Activated CD8-positive, alpha-beta T cell treated with anti-CD3 and anti-CD28 coated beads for 36 hours (primary cell): ENCODE measurements around the gene PRADC1. TPM values are rescaled to one million over a fixed set of nuclear protein-coding genes. Genes with fewer than 3 reads are reported as not detected.

ENCODE experiments used
- ATAC-seq: fragments of 200-7000 bp; cut with Tn5 transposase; one replicate; pipeline ENCODE4 v1.10.0; 2021; ENCODE audit warnings: mild to moderate bottlenecking, moderate library complexity
- CTCF ChIA-PET: fragments of 350-600 bp; sonication (Branson Sonifier 250); formaldehyde crosslinking; loops from one replicate; lab custom pipeline; 2021; ENCODE audit warnings: antibody characterized with exemption; lab: Charles Lee
- POLR2A ChIA-PET: fragments of 350-600 bp; sonication (Branson Sonifier 250); formaldehyde crosslinking; loops from one replicate; lab custom pipeline; 2021; ENCODE audit warnings: antibody characterized with exemption; lab: Charles Lee
- DNase-seq: peaks from one replicate; pipeline ENCODE4 v3.0.0-alpha.2; 2020
- H3K27ac Mint-ChIP-seq: one replicate; pipeline ENCODE4 v1.8.0; 2021; ENCODE audit warnings: mild to moderate bottlenecking, mixed read lengths
- H3K27me3 Mint-ChIP-seq: one replicate; pipeline ENCODE4 v1.8.0; 2021; ENCODE audit warnings: mixed read lengths
- H3K36me3 Mint-ChIP-seq: one replicate; pipeline ENCODE4 v1.8.0; 2021; ENCODE audit warnings: low read depth, mixed read lengths
- H3K4me1 Mint-ChIP-seq: one replicate; pipeline ENCODE4 v1.8.0; 2021; ENCODE audit warnings: low read depth, mixed read lengths
- H3K4me3 Mint-ChIP-seq: one replicate; pipeline ENCODE4 v1.8.0; 2021; ENCODE audit warnings: mild to moderate bottlenecking, moderate library complexity, mixed read lengths
- H3K9me3 Mint-ChIP-seq: one replicate; pipeline ENCODE4 v1.8.0; 2021; ENCODE audit warnings: mixed read lengths
- intact Hi-C: fragments of 100-400 bp; cut with micrococcal nuclease; formaldehyde crosslinking; loops from one replicate; pipeline ENCODE4 v1.10.0; 2022
- total RNA-seq, 2 experiments: library from RNA; stranded (reverse); gene quantifications; one replicate each; pipeline ENCODE4 v1.2.3, GENCODE V29; 2021
- TF ChIP-seq, protein P1 (sequence below): fragments of 200-600 bp; IDR thresholded peaks from one replicate; pipeline ENCODE4 v1.8.0; 2022; ENCODE audit warnings: antibody characterized with exemption, mild to moderate bottlenecking

PRADC1 gene
- total RNA-seq, result 10 to 100 TPM; 12.4 to 16.2 TPM

DNA sequence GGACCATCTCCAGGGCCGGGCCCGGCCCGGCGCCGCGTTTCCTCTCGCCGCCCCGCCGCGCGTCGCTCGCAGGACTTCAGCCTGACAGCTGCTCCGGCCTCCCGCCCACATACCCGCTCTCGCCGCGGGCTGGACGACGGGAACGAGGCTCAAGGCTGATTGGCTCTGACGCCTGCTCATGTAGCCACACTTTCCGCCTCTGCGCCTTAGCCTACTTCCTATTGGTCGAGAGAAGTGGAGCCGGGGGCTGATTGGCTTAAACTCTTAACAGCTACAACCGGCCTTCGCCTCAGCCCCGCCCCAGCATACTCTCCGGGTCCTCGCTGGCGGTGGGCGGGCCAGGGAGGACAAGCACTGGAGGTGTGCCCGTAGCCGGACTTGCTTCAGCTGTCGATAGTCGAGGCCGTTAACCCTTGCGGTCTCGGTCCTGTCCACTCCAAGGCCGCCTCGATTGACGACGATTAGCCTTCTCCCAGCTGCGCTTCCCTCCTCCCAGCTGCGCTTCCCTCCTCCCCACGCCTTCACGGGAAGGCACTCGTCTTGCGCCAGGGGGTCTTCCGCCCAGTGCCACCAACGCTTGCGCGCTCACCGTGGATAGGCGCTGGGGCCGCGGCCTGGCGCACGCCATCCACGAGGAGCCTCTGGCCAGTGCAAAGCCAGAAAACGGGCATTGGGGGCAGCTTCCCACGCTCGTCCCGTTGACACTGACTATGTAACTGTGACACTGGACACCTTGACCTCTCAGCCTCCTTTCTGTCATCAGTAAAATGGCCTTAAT, at the start of gene PRADC1:
TSS of gene PRADC1 (minus strand) at position 86 of the 778 bp plus-strand sequence. CDS start at position 7, 79 bp downstream.
- ChIA-PET POLR2A (interaction anchor here (0.8 to 9.9 kb wide), 25 partner anchors 11 to 1222 kb away, joined by 3 to 108 read pairs (median 5); partner anchors contain the start of genes FBXO41 and SMYD5), CTCF (interaction anchor here (0.9 to 7.3 kb wide), 10 partner anchors 9 to 127 kb away, joined by 3 to 53 read pairs (median 4); partner anchors contain the start of gene SMYD5)
- Mint-ChIP-seq H3K9me3 (no peaks in the 10 kb centered on the region), H3K36me3 (peaks cover 36% of the 10 kb centered on the region), H3K27me3 (no peaks in the 10 kb centered on the region), H3K27ac (peak within 1 kb of the TSS; percentile 95), H3K4me3 (peak within 1 kb of the TSS; percentile 99), H3K4me1 (peaks cover 29% of the 10 kb centered on the region)
- DNase-seq, result peak; percentile 98
- intact Hi-C loops, result loop anchor here (5.0 kb wide), 1 partner anchor 59 kb away; the partner anchor contains the start of gene EGR4
- peak; percentile 90 for ATAC-seq
- TF ChIP-seq, protein P1, sequence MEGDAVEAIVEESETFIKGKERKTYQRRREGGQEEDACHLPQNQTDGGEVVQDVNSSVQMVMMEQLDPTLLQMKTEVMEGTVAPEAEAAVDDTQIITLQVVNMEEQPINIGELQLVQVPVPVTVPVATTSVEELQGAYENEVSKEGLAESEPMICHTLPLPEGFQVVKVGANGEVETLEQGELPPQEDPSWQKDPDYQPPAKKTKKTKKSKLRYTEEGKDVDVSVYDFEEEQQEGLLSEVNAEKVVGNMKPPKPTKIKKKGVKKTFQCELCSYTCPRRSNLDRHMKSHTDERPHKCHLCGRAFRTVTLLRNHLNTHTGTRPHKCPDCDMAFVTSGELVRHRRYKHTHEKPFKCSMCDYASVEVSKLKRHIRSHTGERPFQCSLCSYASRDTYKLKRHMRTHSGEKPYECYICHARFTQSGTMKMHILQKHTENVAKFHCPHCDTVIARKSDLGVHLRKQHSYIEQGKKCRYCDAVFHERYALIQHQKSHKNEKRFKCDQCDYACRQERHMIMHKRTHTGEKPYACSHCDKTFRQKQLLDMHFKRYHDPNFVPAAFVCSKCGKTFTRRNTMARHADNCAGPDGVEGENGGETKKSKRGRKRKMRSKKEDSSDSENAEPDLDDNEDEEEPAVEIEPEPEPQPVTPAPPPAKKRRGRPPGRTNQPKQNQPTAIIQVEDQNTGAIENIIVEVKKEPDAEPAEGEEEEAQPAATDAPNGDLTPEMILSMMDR, result no peak

- H3K4me3 Mint-ChIP-seq, result no peak overlapping the region
- peak overlapping the region; percentile 6 for H3K27ac Mint-ChIP-seq
- CTCF ChIA-PET, result interaction anchor here (3.3 kb wide), 1 partner anchor 9 kb away, joined by 15 read pairs; no protein-coding TSS in a partner anchor
- H3K36me3 Mint-ChIP-seq, result peaks cover 41% of the 10 kb centered on the region
- no peaks in the 10 kb centered on the region for H3K9me3 Mint-ChIP-seq
- peaks cover 38% of the 10 kb centered on the region for H3K4me1 Mint-ChIP-seq
- DNase-seq, result no peak
- TF ChIP-seq, protein P1, result no peak
- intact Hi-C loops, result no loop called here
- ATAC-seq, result no peak
- POLR2A ChIA-PET, result interaction anchor here (1.0 to 1.6 kb wide), 4 partner anchors 12 to 48 kb away, joined by 3 to 5 read pairs (median 4); partner anchors contain the start of genes CCT7, EGR4 and PRADC1
- no peaks in the 10 kb centered on the region for H3K27me3 Mint-ChIP-seq
Observed at GRCh38 chr2:73281244-73281643, 48.2 kb upstream of the PRADC1 start.

DNA sequence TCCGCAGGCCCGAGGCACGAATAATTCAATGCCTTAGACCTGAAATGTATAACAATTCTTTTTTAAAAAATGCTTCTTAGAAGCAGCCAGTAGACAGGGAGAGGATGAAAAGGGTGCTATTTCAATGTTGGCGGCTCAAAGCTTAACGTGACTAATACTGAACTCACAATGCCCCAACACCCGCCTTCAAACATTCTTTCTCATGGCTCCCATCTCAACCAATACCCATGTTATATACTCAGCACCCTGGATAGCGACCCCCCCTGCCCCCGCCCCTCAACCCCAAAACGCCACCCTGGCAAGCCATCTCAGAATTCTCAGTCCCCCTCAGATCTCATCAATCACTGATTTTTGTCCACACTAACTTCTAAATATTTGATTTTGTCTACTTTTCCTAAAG, 46.8 kb upstream of the PRADC1 start:
- DNase-seq (no peak), ATAC-seq (no peak)
- no peaks in the 10 kb centered on the region for H3K9me3 Mint-ChIP-seq
- H3K4me3 Mint-ChIP-seq, result no peak overlapping the region
- no peaks in the 10 kb centered on the region for H3K27me3 Mint-ChIP-seq
- POLR2A ChIA-PET, result interaction anchor here (0.7 to 1.8 kb wide), 3 partner anchors 8 to 45 kb away, joined by 3 to 7 read pairs (median 3); no protein-coding TSS in a partner anchor
- TF ChIP-seq, protein P1, result no peak
- intact Hi-C loops, result no loop called here
- peaks cover 46% of the 10 kb centered on the region for H3K36me3 Mint-ChIP-seq
- no peak overlapping the region for H3K27ac Mint-ChIP-seq
- H3K4me1 Mint-ChIP-seq, result peaks cover 26% of the 10 kb centered on the region
- CTCF ChIA-PET, result interaction anchor here (0.7 to 3.3 kb wide), 3 partner anchors 9 to 11 kb away, joined by 3 to 15 read pairs (median 3); no protein-coding TSS in a partner anchor

GRCh38 chr2:73272270-73272669, 39.2 kb upstream of the PRADC1 start:
- peaks cover 28% of the 10 kb centered on the region for H3K36me3 Mint-ChIP-seq
- no peaks in the 10 kb centered on the region for H3K9me3 Mint-ChIP-seq
- no peak overlapping the region for H3K4me3 Mint-ChIP-seq
- H3K27ac Mint-ChIP-seq, result no peak overlapping the region
- ATAC-seq (no peak), DNase-seq (no peak)
- intact Hi-C loops, result no loop called here
- H3K27me3 Mint-ChIP-seq, result no peaks in the 10 kb centered on the region
- CTCF ChIA-PET, result interaction anchor here (5.8 kb wide), 1 partner anchor 17 kb away, joined by 36 read pairs; no protein-coding TSS in a partner anchor
- peaks cover 21% of the 10 kb centered on the region for H3K4me1 Mint-ChIP-seq
- POLR2A ChIA-PET, result interaction anchor here (0.6 to 1.1 kb wide), 5 partner anchors 8 to 36 kb away, joined by 3 to 4 read pairs (median 3); no protein-coding TSS in a partner anchor
- TF ChIP-seq, protein P1, result no peak
